ENCODE results near the gene ANKRD2.
A peak's percentile ranks its signal among the peaks of the same experiment; 100 is the strongest.

Gene ANKRD2

DNA sequence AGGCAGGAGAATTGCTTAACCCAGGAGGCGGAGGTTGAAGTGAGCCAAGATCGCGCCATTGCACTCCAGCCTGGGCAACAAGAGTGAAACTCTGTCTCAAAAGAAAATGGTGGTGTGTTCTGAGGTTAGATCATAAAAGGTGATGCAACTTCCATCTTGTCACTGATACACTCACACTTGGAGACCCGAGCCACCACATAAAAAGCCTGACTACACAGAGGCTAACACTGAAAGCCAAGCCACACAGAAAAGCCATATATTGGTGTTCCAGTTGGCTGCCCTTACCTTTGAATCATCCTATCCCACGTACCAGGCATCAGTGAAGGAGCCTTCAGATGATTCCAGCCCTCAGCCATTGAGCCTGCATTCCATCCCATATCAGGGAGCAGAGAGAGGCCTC is 56.7 kb downstream of the ANKRD2 start:
- Mint-ChIP-seq H3K4me3 (no peak overlapping the region), H3K36me3 (peaks cover 2% of the 10 kb centered on the region), H3K9me3 (no peaks in the 10 kb centered on the region), H3K27ac (no peak overlapping the region), H3K4me1 (peaks cover 17% of the 10 kb centered on the region), H3K27me3 (no peaks in the 10 kb centered on the region)

DNA sequence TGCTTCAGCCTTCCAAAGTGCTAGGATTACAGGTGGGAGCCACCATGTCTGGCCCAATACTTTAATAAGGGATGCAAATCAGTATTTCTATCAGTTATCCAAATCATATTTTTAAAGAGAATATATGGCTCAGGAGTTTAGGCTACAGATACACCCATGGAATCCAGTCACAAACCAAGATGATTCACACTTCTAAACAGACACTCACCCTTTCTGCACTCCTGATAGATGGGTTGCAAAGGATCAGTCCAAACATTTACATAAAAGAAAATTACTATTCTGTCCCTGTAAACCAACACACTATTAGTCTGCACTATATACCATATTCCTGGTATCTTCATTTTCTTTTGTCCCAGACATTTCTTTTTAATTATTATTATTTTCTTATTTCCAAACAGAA is 58.5 kb downstream of the ANKRD2 start:
- Mint-ChIP-seq H3K27ac (no peak overlapping the region), H3K36me3 (peaks cover 2% of the 10 kb centered on the region), H3K4me3 (no peak overlapping the region), H3K4me1 (peaks cover 17% of the 10 kb centered on the region), H3K27me3 (no peaks in the 10 kb centered on the region), H3K9me3 (no peaks in the 10 kb centered on the region)

DNA sequence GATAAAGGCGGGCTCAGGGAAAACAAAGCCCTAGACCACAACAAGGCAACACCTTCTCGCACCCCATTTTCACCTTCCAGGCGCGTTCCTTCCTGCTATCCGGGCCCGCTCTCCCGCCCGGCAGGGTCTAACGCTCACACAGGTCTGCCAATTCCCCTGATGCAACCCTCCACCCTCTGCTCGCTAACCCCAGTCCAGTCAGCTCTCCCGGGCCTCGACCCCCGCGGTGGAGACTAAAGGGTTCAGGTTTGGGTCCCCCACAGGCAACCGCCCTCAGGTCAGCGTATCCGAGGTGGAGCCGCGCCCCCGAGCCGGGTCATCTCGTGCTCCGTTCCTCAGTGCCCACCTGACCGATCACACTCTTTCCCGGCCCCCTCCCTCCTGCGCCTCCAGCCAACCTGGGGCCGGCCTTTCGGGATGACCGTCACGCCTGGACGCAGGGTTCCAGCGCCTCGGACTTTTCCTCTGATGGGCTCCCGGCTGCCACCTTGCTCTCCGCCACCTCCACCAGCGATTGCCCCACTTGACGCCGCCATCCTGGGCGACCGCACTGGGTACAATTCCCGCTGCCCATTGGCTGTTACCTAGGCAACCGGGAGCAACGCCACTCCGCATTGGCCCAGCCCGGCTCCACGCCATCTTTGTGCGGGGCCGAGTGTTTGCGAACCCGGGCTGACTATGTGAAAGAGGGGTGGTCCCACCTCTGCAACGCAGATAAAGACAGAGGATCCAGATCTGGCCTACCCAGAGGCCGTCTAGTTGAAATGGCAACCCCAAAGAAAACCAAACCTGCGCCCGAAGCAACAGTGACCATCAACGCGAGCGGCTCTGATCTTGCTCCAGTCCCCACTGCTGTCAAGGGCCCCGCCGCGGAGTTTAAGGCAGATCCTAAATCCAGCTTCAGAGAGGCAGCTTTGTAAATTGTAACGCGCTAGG is 60.6 kb downstream of the ANKRD2 start, which contains the start of gene MORN4:
Gene MORN4 (minus strand): TSS at position 552 of the 936 bp plus-strand sequence. CDS start 13,847 bp downstream, outside the sequence.
- Mint-ChIP-seq H3K9me3 (no peaks in the 10 kb centered on the region), H3K36me3 (peaks cover 2% of the 10 kb centered on the region), H3K27ac (peak within 1 kb of the TSS; percentile 92), H3K27me3 (no peaks in the 10 kb centered on the region), H3K4me1 (peaks cover 17% of the 10 kb centered on the region), H3K4me3 (peak within 1 kb of the TSS; percentile 98)
